HL-60/S4 treated with phorbol 12-myristate 13-acetate at 8.2 ng/mL for 4 days and 3 days (cell line): ENCODE results near the gene SEPHS1.
"Not testable (repeated sequence)": the region's sequence is repeated elsewhere in the genome, so short reads cannot be mapped to it uniquely, and the experiment has no call there.

Experiments
- in situ Hi-C: fragments of 300-500 bp; cut with MboI; formaldehyde crosslinking; loops from 2 replicates; pipeline ENCODE4 v1.15.0; 2022; ENCODE audit warnings: low sequenced_read_pairs

Gene SEPHS1

DNA sequence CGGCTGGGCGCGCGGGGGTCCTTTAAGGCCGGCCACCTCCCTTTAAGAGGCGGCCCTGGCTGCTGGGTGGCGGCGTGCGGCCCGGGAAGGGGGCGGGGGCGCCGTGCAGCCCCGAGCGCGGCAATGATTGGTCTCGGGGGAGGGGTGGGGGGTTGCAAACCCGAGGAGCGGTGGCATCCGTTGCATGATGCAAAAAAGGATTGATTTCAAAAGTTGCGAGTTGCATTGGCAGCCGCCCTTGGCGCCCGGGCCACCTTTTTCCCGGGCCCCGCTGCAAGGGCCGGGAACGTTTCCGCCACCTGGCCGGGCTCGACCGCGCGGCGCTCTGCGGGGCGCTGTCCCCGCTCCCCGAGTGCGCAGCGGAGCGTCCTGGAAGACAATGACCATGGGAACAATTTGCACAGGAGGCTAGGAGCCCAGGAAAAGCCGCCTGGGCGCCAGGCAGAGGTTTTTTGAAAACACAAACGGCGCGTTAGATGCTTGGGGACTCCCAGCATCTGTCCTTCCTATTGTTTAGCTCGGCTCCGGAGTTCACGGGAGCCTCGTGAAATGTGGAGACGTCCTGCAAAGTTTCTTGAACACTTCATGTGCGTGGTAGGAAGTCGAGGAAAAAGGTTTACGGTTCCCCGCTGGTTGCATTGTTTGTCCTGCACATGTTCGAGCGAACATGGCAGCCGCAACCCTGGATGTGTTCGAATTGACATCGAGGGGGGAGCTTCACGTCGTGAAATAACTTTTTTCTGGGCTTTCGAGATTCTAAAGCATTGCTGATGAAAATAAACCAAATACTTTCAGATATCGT lies at the start of gene SEPHS1:
Gene SEPHS1, minus strand, starts transcription at position 78 of the 802 bp plus-strand sequence. CDS start 3,343 bp downstream, outside the sequence.
- in situ Hi-C loops: no loop called here

DNA sequence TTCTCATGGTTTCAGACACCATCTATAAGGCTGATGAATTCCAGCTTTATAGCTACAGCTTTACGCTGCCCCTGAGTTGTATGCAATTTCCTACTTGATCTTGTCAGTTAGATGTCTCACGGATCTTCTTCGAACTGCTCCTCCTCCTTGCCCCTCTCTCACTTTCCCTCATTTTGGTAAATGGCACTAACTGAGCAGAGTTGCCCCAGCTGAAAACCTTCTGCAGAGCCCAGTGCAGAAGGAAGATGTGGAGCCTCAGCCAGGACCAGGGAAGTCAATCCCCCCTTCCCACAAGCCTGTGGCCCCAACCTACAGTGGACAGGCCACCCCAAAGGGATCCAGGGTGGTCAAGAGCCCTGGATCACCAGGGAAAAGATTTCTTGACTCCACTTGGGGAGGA lies 49.0 kb upstream of the SEPHS1 start:
- in situ Hi-C loops: no loop called here

DNA sequence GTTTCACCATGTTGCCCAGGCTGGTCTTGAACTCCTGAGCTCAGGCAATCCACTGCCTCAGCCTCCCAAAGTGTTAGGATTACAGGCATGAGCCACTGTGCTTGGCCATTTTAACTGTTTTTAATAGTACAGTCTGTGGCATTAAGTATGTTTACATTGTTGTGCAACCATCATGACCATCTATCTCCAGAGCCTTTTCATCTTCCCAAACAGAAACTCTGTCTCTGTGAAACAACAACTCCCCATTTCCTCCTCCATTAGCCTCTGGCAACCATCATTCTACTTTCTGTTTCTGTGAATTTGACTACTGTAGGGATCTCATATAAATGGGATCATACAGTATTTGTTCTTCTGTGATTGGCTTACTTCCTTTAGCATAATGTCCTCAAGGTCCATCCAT lies 48.3 kb upstream of the SEPHS1 start:
- in situ Hi-C loops: no loop called here

DNA sequence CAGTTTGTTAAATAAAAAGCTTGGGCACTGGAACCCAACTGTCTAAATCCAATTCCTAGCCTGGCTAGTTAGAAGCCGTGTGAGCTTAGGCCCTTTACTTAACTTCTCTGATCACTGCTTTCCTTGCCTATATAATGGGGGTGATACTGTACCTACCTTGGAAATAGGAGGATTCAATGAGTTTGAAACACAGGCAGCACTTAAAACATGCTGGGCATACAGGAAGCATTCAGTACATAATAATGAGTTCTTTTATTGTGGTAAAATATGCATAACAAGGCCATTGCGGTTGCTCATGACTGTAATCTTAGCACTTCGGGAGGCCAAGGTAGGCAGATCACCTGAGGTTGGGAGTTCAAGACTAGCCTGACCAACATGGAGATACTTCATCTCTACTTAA lies 47.4 kb upstream of the SEPHS1 start:
- in situ Hi-C loops: no loop called here

GRCh38 chr10:13393640-13394039 lies 45.5 kb upstream of the SEPHS1 start:
- in situ Hi-C loops: no loop called here

- in situ Hi-C loops: no loop called here
Observed at GRCh38 chr10:13392701-13393100, 44.6 kb upstream of the SEPHS1 start.

DNA sequence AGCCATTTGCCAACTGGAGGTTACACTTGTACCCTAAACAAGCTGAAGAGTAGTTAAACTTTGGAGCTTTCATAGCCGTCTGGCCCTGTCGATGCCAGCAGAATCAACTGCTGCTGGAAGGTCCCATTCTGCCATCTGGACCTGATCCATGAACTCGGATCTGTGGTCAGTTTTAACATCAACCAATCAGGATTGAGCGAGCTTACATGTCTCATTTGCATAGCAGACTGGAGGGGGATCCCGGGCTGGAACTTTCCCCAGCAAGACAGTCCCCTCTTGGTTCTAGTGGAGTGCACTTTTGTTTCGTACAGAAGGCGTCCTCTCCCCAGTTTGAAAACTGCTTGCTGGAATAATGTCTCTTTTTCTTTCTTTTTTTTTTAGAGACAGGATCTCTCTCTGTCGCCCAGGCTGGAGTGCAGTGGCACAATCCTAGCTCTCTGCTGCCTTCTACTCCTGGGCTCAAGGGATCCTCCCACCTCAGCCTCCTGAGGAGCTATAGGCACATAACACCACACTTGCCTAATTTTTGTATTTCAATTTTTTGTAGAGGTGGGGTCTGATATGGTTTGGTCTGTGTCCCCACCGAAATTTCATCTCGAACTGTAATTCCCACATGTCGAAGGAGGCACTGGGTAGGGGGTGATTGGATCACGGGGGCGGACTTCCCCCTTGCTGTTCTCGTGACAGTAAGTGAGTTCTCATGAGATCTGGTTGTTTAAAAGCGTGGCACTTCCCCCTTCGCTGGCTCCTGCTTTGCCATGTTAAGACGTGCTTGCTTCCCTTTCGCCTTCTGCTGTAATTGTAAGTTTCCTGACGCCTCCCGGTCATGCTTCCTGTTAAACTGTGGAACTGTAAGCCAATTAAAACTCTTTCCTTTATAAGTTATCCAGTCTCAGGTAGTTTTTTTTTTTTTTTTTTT lies 42.8 kb upstream of the SEPHS1 start:
- in situ Hi-C loops: no loop called here

- in situ Hi-C loops: no loop called here
Observed at GRCh38 chr10:13388478-13389230, 40.6 kb upstream of the SEPHS1 start.

DNA sequence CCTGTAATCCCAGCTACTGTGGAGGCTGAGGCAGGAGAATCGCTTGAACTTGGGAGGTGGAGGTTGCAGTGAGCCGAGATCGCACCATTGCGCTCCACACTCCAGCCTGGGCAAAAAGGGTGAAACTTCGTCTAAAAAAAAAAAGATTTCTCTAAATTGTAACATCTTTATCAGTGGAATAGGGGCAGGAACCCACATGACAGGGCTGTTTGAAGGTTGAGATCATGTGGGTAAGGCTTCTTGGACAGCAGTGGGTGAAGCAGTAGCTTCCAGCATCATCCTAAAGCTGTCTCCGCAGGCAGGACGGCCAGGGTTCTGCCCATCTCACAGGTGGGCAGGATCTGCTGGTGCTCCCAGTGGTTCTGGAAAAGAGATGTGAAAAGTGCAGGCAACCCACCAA lies 37.9 kb upstream of the SEPHS1 start:
- in situ Hi-C loops: no loop called here

DNA sequence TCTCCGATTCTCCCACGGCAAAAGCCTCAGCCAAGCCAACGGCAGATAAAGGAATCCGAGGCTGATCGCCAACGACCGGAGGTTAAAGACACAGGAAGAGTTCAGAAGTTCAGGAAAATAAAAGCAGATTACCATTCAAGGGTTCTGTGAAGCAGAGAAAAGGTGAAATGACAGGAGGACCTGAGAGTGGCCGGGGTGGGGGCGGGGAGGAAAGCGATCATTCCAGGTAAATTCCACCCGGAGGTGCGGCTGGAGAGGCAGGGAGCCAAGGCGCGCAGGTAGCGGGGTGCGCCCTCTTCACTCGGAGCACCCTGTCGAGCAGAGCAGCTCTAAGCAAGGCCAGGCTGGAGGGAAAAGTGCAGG lies 35.3 kb upstream of the SEPHS1 start:
- in situ Hi-C loops: no loop called here

DNA sequence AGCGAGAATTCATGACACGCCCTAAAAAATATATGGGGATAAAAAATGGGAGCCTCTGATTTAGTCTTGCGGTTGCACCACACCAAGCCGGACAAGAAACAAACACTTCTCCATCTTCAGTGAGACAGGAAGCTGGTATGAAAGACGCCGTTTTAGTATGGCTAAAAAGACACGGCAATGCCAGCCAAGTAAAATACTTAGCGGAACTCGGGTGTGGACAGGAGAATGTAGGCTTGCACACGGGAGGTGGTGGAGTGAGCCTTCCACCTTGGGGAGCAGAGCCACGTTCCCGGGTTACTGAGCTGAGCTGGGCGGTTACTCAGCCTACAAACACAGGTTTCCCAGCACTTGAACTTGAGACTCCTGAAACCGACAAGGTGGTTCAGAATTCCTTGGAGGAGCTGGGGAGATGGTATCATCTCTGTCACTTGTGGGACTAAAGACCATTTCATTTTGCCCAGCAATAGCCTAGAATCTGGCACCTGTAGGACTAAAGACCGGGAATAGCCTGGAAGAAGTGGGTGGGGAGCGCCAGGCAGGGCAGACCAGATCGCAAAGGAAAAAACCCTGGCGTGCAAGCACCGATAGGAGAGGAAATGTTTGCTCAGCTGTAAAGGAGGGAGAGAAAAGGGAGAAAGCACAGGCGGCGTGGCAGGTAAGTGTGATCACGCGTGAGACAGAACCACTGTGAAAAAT lies 34.8 kb upstream of the SEPHS1 start:
- in situ Hi-C loops: no loop called here

GRCh38 chr10:13379061-13379460 lies 31.0 kb upstream of the SEPHS1 start:
- in situ Hi-C loops: not testable (repeated sequence)

GRCh38 chr10:13376746-13377145 lies 28.7 kb upstream of the SEPHS1 start:
- in situ Hi-C loops: no loop called here

DNA sequence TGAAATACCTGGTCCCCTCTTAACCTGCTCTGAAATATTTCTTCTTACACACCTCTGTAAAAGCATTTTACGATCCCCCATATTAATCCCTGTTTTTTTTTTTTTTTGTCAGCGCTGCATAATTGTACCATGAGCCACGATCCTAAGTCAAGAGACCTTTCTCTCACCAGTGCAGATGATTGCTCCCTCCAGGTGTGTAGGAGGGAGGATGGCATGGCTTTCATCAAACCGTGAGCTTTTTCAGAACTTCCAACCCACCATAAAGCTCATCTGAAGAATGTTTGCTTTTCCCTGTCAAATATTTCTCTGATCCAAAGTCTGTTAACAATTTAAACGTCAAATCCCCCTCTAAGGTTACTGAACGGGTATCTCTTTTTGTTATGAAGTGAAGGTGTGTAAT lies 28.2 kb upstream of the SEPHS1 start:
- in situ Hi-C loops: no loop called here

DNA sequence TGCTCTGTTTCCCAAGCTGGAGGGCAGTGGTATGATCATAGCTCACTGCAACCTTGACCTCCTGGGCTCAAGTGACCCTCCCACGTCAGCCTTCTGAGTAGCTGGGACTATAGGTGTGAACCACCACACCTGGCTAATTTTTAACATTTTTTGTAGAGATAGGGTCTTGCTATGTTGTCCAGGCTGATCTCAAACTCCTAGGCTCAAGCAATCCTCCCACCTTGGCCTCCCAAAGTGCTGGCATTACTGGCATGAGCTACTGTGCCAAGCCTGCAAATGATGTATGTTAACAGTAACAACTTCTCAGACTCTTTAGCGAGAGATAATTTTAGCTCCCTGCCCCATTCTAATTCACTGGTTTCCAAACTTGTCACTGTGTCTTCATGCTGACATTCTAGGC lies 27.7 kb upstream of the SEPHS1 start:
- in situ Hi-C loops: no loop called here

GRCh38 chr10:13373644-13374043 lies 25.6 kb upstream of the SEPHS1 start:
- in situ Hi-C loops: no loop called here

- in situ Hi-C loops: no loop called here
Observed at GRCh38 chr10:13372524-13372923, 24.4 kb upstream of the SEPHS1 start.

- in situ Hi-C loops: no loop called here
Observed at GRCh38 chr10:13371897-13372470, 23.9 kb upstream of the SEPHS1 start.

GRCh38 chr10:13366891-13367290 lies 18.8 kb upstream of the SEPHS1 start:
- in situ Hi-C loops: no loop called here

DNA sequence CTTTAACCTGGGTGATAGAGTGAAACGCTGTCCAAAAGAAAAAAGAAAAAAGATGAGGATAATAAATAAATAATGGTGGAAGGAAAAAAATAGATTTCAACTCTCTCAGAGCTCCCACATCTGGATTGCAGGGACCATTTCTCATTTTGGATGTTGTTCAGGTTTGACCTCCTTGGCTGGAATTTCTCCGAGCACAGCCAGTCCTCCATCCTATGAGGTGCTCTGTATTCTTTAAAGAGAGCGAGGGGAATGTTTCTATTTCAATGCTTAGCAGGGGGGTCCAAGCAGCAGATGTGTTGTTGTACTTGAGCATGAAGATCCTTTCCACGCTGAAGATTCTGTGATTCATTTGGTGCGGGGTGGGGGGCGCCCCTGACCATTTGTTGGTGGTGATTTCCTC lies 17.7 kb upstream of the SEPHS1 start:
- in situ Hi-C loops: no loop called here
